HepG2 (cell line): ENCODE results near the gene THAP6. TPM values are rescaled to one million over a fixed set of nuclear protein-coding genes. Genes with fewer than 3 reads are reported as not detected.

Experiments
- ATAC-seq: fragments of 200-7000 bp; cut with Tn5 transposase; 3 replicates; pipeline ENCODE4 v1.9.1; 2020; ENCODE audit warnings: mild to moderate bottlenecking, moderate library complexity
- BruUV-seq: library from RNA; stranded (reverse); fragments of 400-500 nt; replicated peaks from 2 replicates; lab custom pipeline; 2021; lab: Mats Ljungman, UMichigan
- CTCF ChIA-PET: fragments of 300-600 bp; formaldehyde crosslinking; extraction: SDS; loops from one replicate; lab custom pipeline; 2021; ENCODE audit warnings: low total read pairs, inconsistent platforms, low intra/inter-chr PET ratio; lab: Yijun Ruan, JAX
- POLR2A ChIA-PET: fragments of 350-600 bp; sonication (Branson Sonifier 250); formaldehyde crosslinking; loops from one replicate; lab custom pipeline; 2020; ENCODE audit warnings: antibody characterized with exemption, inconsistent platforms; lab: Yijun Ruan, JAX
- DNase-seq: peaks from one replicate; pipeline ENCODE4 v3.0.0-alpha.2; 2015; ENCODE audit warnings: low spot score
- FAIRE-seq: peaks from 3 replicates; lab custom pipeline; 2011; peaks lifted over from hg19 to GRCh38; lab: Jason Lieb, UNC
- H2AFZ ChIP-seq: one replicate; pipeline ENCODE4 v1.6.1; 2011; ENCODE audit warnings: low read length, inconsistent platforms
- H3K27ac ChIP-seq: fragments of 300-600 bp; 3 replicates; pipeline ENCODE4 v1.8.0; 2011; ENCODE audit warnings: mixed run types, mild to moderate bottlenecking, mixed read lengths, low read length, inconsistent platforms; ENCODE audit not compliant: insufficient read depth; ENCODE audit errors: extremely low read length
- H3K27me3 ChIP-seq, 2 experiments: fragments of 200-600 bp in 1 of 2; 2 replicates in 1 of 2; 3 replicates in 1 of 2; pipeline versions ENCODE4 v1.6.0 to v1.8.0; 2011; ENCODE audit warnings: low read length in 2 of 2, mild to moderate bottlenecking in 2 of 2, moderate library complexity in 2 of 2, inconsistent platforms in 1 of 2; ENCODE audit not compliant: insufficient read depth in 2 of 2, control insufficient read depth in 1 of 2
- H3K36me3 ChIP-seq, 2 experiments: fragments of 200-600 bp in 1 of 2; replicated peaks in 1 of 2; 2 replicates in 1 of 2; 3 replicates in 1 of 2; pipeline versions ENCODE4 v1.5.1 to v1.8.0; 2011; ENCODE audit warnings: low read length in 2 of 2, inconsistent platforms in 1 of 2; ENCODE audit not compliant: insufficient read depth in 2 of 2, control insufficient read depth in 1 of 2
- H3K4me1 ChIP-seq: 2 replicates; pipeline ENCODE4 v1.5.1; 2012; ENCODE audit warnings: low read length, inconsistent platforms; ENCODE audit not compliant: insufficient read depth
- H3K4me2 ChIP-seq: 2 replicates; pipeline ENCODE4 v1.6.0; 2011; ENCODE audit warnings: low read depth, low read length, inconsistent platforms
- H3K4me3 ChIP-seq, 3 experiments: fragments of 200-600 bp in 1 of 3; sonication (generic), shearing (Covaris generic) in 1 of 3; replicated peaks in 1 of 3; 2 replicates each; pipeline ENCODE4 v1.5.1; 2011 to 2016; ENCODE audit warnings: low read length in 3 of 3, inconsistent platforms in 2 of 3, low read depth in 2 of 3, mild to moderate bottlenecking in 2 of 3, control low read depth in 1 of 3, mixed read lengths in 1 of 3; ENCODE audit not compliant: insufficient read depth in 1 of 3
- H3K79me2 ChIP-seq: one replicate; pipeline ENCODE4 v1.6.1; 2011; ENCODE audit warnings: low read length, inconsistent platforms; ENCODE audit not compliant: insufficient read depth
- H3K9ac ChIP-seq: 2 replicates; pipeline ENCODE4 v1.6.0; 2011; ENCODE audit warnings: mild to moderate bottlenecking, low read depth, low read length, inconsistent platforms; ENCODE audit not compliant: insufficient read depth
- H3K9me3 ChIP-seq: 2 replicates; pipeline ENCODE4 v1.5.1; 2012; ENCODE audit warnings: mild to moderate bottlenecking, low read length
- H4K20me1 ChIP-seq: 2 replicates; pipeline ENCODE4 v1.6.0; 2011; ENCODE audit warnings: inconsistent platforms, mild to moderate bottlenecking, low read length, moderate library complexity; ENCODE audit not compliant: insufficient read depth
- ATF6 ChIP-seq: sonication (generic); formaldehyde crosslinking; conservative IDR thresholded peaks from 2 replicates; pipeline ENCODE4 v1.4.0; 2020; ENCODE audit warnings: missing genetic modification reagents
- BRD4 ChIP-seq: sonication (generic); formaldehyde crosslinking; IDR thresholded peaks from 2 replicates; pipeline ENCODE4 v1.4.0; 2020; ENCODE audit warnings: missing genetic modification reagents
- CBFB ChIP-seq: sonication (generic); formaldehyde crosslinking; IDR thresholded peaks from 2 replicates; pipeline ENCODE4 v1.4.0; 2020; ENCODE audit warnings: missing genetic modification reagents
- CREBL2 ChIP-seq: sonication (generic); formaldehyde crosslinking; IDR thresholded peaks from 2 replicates; pipeline ENCODE4 v1.8.1; 2023; ENCODE audit warnings: missing genetic modification reagents, mild to moderate bottlenecking, borderline replicate concordance
- CSRNP1 ChIP-seq: sonication (generic); formaldehyde crosslinking; IDR thresholded peaks from 2 replicates; pipeline ENCODE4 v1.8.1; 2023; ENCODE audit warnings: mild to moderate bottlenecking, missing genetic modification reagents
- FOSL1 ChIP-seq: sonication (generic); formaldehyde crosslinking; IDR thresholded peaks from 2 replicates; pipeline ENCODE4 v1.9.0; 2021; ENCODE audit warnings: missing genetic modification reagents, borderline replicate concordance
- HOXA5 ChIP-seq: sonication (generic); formaldehyde crosslinking; IDR thresholded peaks from 2 replicates; pipeline ENCODE4 v1.4.0; 2020; ENCODE audit warnings: missing genetic modification reagents
- JUNB ChIP-seq: sonication (generic); formaldehyde crosslinking; IDR thresholded peaks from 2 replicates; pipeline ENCODE4 v1.8.0; 2022; ENCODE audit warnings: missing genetic modification reagents, mild to moderate bottlenecking, borderline replicate concordance
- KLF11 ChIP-seq: IDR thresholded peaks from 2 replicates; pipeline ENCODE4 v1.6.1; 2016; ENCODE audit warnings: missing compliant biosample characterization
- KLF9 ChIP-seq: IDR thresholded peaks from 2 replicates; pipeline ENCODE4 v1.6.1; 2016; ENCODE audit warnings: low read depth
- NFYC ChIP-seq: IDR thresholded peaks from 2 replicates; pipeline ENCODE4 v1.6.1; 2016; ENCODE audit warnings: missing genetic modification reagents, missing compliant biosample characterization
- PCBP2 ChIP-seq: fragments of 200-400 bp; formaldehyde crosslinking; optimal IDR thresholded peaks from 2 replicates; pipeline ENCODE3; 2018; ENCODE audit warnings: low read length, low read depth; ENCODE audit not compliant: poor library complexity, severe bottlenecking
- RARA ChIP-seq: IDR thresholded peaks from 2 replicates; pipeline ENCODE4 v1.6.1; 2016; ENCODE audit warnings: missing genetic modification reagents, missing compliant biosample characterization
- RFX5 ChIP-seq: IDR thresholded peaks from 2 replicates; pipeline ENCODE4 v1.6.1; 2011; ENCODE audit warnings: low read depth, low read length, improper control_type of control experiment
- SMYD3 ChIP-seq: sonication (generic); formaldehyde crosslinking; IDR thresholded peaks from 2 replicates; pipeline ENCODE4 v1.8.1; 2023; ENCODE audit warnings: mild to moderate bottlenecking, missing genetic modification reagents
- TMF1 ChIP-seq: sonication (generic); formaldehyde crosslinking; IDR thresholded peaks from 2 replicates; pipeline ENCODE4 v1.8.1; 2022; ENCODE audit warnings: low read depth, missing genetic modification reagents
- ZBTB7A ChIP-seq: sonication (generic); formaldehyde crosslinking; IDR thresholded peaks from 2 replicates; pipeline ENCODE4 v1.8.0; 2022; ENCODE audit warnings: mild to moderate bottlenecking, missing genetic modification reagents
- ZFAT ChIP-seq: sonication (generic); formaldehyde crosslinking; conservative IDR thresholded peaks from 2 replicates; pipeline ENCODE4 v1.8.1; 2023; ENCODE audit warnings: missing genetic modification reagents, inconsistent platforms
- ZNF143 ChIP-seq: sonication (generic); formaldehyde crosslinking; IDR thresholded peaks from 2 replicates; pipeline ENCODE4 v1.4.0; 2020; ENCODE audit warnings: missing genetic modification reagents
- ZNF232 ChIP-seq: sonication (generic); formaldehyde crosslinking; IDR thresholded peaks from 2 replicates; pipeline ENCODE4 v1.4.0; 2020; ENCODE audit warnings: missing genetic modification reagents, borderline replicate concordance
- ZNF367 ChIP-seq: sonication (generic); formaldehyde crosslinking; IDR thresholded peaks from 2 replicates; pipeline ENCODE4 v1.4.0; 2020; ENCODE audit warnings: missing genetic modification reagents, borderline replicate concordance
- ZNF546 ChIP-seq: sonication (generic); formaldehyde crosslinking; conservative IDR thresholded peaks from 2 replicates; pipeline ENCODE4 v1.8.1; 2023; ENCODE audit warnings: mild to moderate bottlenecking, missing genetic modification reagents
- ZSCAN20 ChIP-seq: sonication (generic); formaldehyde crosslinking; IDR thresholded peaks from 2 replicates; pipeline ENCODE4 v1.4.0; 2020; ENCODE audit warnings: missing genetic modification reagents, mild to moderate bottlenecking, borderline replicate concordance
- WGBS: methylation state at CpG from one replicate; pipeline ENCODE4 v1.1.6; 2017; ENCODE audit warnings: low lambda C conversion rate; 5-methylcytosine and 5-hydroxymethylcytosine counted together
- in situ Hi-C: cut with HindIII; loops from 2 replicates; pipeline ENCODE4 v1.10.0; 2017; ENCODE audit warnings: low pct_unique_long_range_greater_than_20kb; ENCODE audit not compliant: extremely low pct_ligation_motif_present
- intact Hi-C: fragments of 100-400 bp; cut with micrococcal nuclease; formaldehyde crosslinking; loops from one replicate; pipeline ENCODE4 v1.10.0; 2022; ENCODE audit not compliant: unreplicated experiment
- polyA plus RNA-seq, 8 experiments: library from polyadenylated mRNA; depleted of rRNA in 3 of 8; stranded (reverse) in 7 of 8; unstranded in 1 of 8; fragments of >200 nt; fragmentation: Illumina TruSeq in 4 of 8; extraction: Trizol in 4 of 8; gene quantifications; 2 replicates each; pipeline versions ENCODE4 v1.2.1 to v1.2.3, GENCODE V29; 2011 to 2016; ENCODE audit warnings: low read depth in 4 of 8, missing spikeins in 1 of 8, mixed read lengths in 1 of 8; ENCODE audit not compliant: insufficient read depth in 1 of 8
- total RNA-seq, 5 experiments: library from RNA; depleted of rRNA; stranded (reverse); fragments of >200 nt; fragmentation: Illumina TruSeq; extraction: Trizol; gene quantifications; 2 replicates each; pipeline ENCODE4 v1.2.3, GENCODE V29; 2016; ENCODE audit warnings: low read depth in 1 of 5

THAP6 gene
- total and polyA plus RNA-seq, 2 of the 13 experiments (the other 11 are each of a cell fraction or from before 2014, with no cell fraction given), result 9.3 to 14.7 TPM

- TF ChIP-seq NFYC (CRISPR knock-in tag) (no peak), KLF11 (CRISPR knock-in tag) (no peak), ZBTB7A (no peak), RFX5 (no peak), ZSCAN20 (CRISPR knock-in tag) (no peak), BRD4 (CRISPR knock-in tag) (no peak), SMYD3 (CRISPR knock-in tag) (no peak), FOSL1 (CRISPR knock-in tag) (no peak), CBFB (CRISPR knock-in tag) (no peak), ZNF367 (no peak), TMF1 (no peak), ZNF546 (no peak)
Observed at GRCh38 chr4:75494563-75494962, 19.7 kb upstream of the THAP6 start (continued).

- no peak overlapping the region for H3K27ac ChIP-seq
- no peak overlapping the region for H3K4me2 ChIP-seq
- ATAC-seq, result no peak
- H3K9ac ChIP-seq, result no peak overlapping the region
- H3K79me2 ChIP-seq, result no peaks in the 10 kb centered on the region
- no peak for DNase-seq
- no peak overlapping the region for H3K4me3 ChIP-seq
- intact Hi-C loops (loop anchor here (10.0 kb wide), 1 partner anchor 621 kb away; no protein-coding TSS in a partner anchor), in situ Hi-C loops (loop anchor here (25.0 kb wide), 1 partner anchor 558 kb away; the partner anchor contains the start of gene PARM1)
- CTCF ChIA-PET, result no interaction called here
- BruUV-seq, result no TSS peak
- H3K27me3 ChIP-seq, result no peaks in the 10 kb centered on the region
- no peaks in the 10 kb centered on the region for H3K9me3 ChIP-seq
- no peaks in the 10 kb centered on the region for H4K20me1 ChIP-seq
- FAIRE-seq, result no peak
- 94% methylated on average over 2 of the region's 2 CpGs for WGBS
- POLR2A ChIA-PET, result no interaction called here
- H3K36me3 ChIP-seq, result peaks cover 5 to 44% of the 10 kb centered on the region in 2 experiments
- no peaks in the 10 kb centered on the region for H3K4me1 ChIP-seq
- H2AFZ ChIP-seq, result no peak overlapping the region
- no peak for TF ChIP-seq ZFAT
- no peak for TF ChIP-seq ATF6 (CRISPR knock-in tag)
- TF ChIP-seq CSRNP1, result no peak
- no peak for TF ChIP-seq ZNF143 (CRISPR knock-in tag)
- no peak for TF ChIP-seq HOXA5 (CRISPR knock-in tag)
- TF ChIP-seq PCBP2, result no peak
- TF ChIP-seq RARA (CRISPR knock-in tag), result no peak
- TF ChIP-seq ZNF232 (CRISPR knock-in tag), result no peak
- no peak for TF ChIP-seq KLF9 (CRISPR knock-in tag)
- no peak for TF ChIP-seq CREBL2 (CRISPR knock-in tag)
- no peak for TF ChIP-seq JUNB (CRISPR knock-in tag)
Observed at GRCh38 chr4:75495476-75495875, 18.8 kb upstream of the THAP6 start.
